Measurements from ENCODE around the gene ATOH8. TPM values are rescaled to one million over a fixed set of nuclear protein-coding genes. Genes with fewer than 3 reads are reported as not detected.

Gene ATOH8
- total RNA-seq, 1 experiment from 2014 or later = 0.81 TPM

- no peak for TF ChIP-seq ARID4B (CRISPR knock-in tag; IDR thresholded peaks at IDR 0.05; ENCODE audit: borderline replicate concordance)
Observed at GRCh38 chr2:85791704-85792565, 38.1 kb downstream of the ATOH8 start (continued).

GRCh38 chr2:85792783-85793441, 39.1 kb downstream of the ATOH8 start:
- no peak for ATAC-seq
- Mint-ChIP-seq H3K4me1 (no peaks in the 10 kb centered on the region), H3K27me3 (ENCODE audit: low read depth) (no peaks in the 10 kb centered on the region), H3K36me3 (no peaks in the 10 kb centered on the region), H3K27ac (no peak overlapping the region), H3K4me3 (no peak overlapping the region), H3K9me3 (no peaks in the 10 kb centered on the region)
- ChIA-PET CTCF (interaction anchor here (1.4 kb wide), 1 partner anchor 156 kb away, joined by 3 read pairs; no protein-coding TSS in a partner anchor), POLR2A (no interaction called here)
- TF ChIP-seq MLX (CRISPR knock-in tag; IDR thresholded peaks at IDR 0.05) (no peak), RELA (CRISPR knock-in tag; IDR thresholded peaks at IDR 0.05; ENCODE audit: borderline replicate concordance) (no peak), SOX15 (CRISPR knock-in tag; IDR thresholded peaks at IDR 0.05) (no peak), ZNF423 (CRISPR knock-in tag; IDR thresholded peaks at IDR 0.05) (no peak)
- DNase-seq (ENCODE audit: low spot score) = peak; percentile 9

- ATAC-seq (no peak), DNase-seq (ENCODE audit: low spot score) (no peak)
- no peak overlapping the region for H3K27ac Mint-ChIP-seq
- H3K9me3 Mint-ChIP-seq = no peaks in the 10 kb centered on the region
- CTCF ChIA-PET = interaction anchor here (2.3 kb wide), 1 partner anchor 64 kb away, joined by 13 read pairs; no protein-coding TSS in a partner anchor
- no peaks in the 10 kb centered on the region for H3K27me3 Mint-ChIP-seq (ENCODE audit: low read depth)
- no peak overlapping the region for H3K4me3 Mint-ChIP-seq
- H3K36me3 Mint-ChIP-seq = no peaks in the 10 kb centered on the region
- POLR2A ChIA-PET = no interaction called here
- no peak for TF ChIP-seq CBFB (CRISPR knock-in tag; IDR thresholded peaks at IDR 0.05; ENCODE audit: low read depth)
- no peak for TF ChIP-seq PRRX2 (CRISPR knock-in tag; IDR thresholded peaks at IDR 0.05)
- TF ChIP-seq GRHL2 (CRISPR knock-in tag; IDR thresholded peaks at IDR 0.05; ENCODE audit: insufficient replicate concordance, severe bottlenecking) = no peak
- no peak for TF ChIP-seq FOXP4 (CRISPR knock-in tag; IDR thresholded peaks at IDR 0.05)
- TF ChIP-seq HMGXB4 (CRISPR knock-in tag; IDR thresholded peaks at IDR 0.05) = no peak
- no peak for TF ChIP-seq ZNF416 (CRISPR knock-in tag; IDR thresholded peaks at IDR 0.05)
- TF ChIP-seq ZBTB21 (CRISPR knock-in tag; IDR thresholded peaks at IDR 0.05; ENCODE audit: borderline replicate concordance) = no peak
- H3K4me1 Mint-ChIP-seq = no peaks in the 10 kb centered on the region
Observed at GRCh38 chr2:85793584-85793983, 39.8 kb downstream of the ATOH8 start.
